Embryonic facial prominence (tissue), 1 donor: ENCODE measurements around the gene CEMP1.
"Not testable (repeated sequence)": the region's sequence is repeated elsewhere in the genome, so short reads cannot be mapped to it uniquely, and the experiment has no call there.

Experiments used
- DNase-seq: peaks from one replicate; pipeline ENCODE4 v3.0.0-alpha.2; 2016; ENCODE audit errors: extremely low spot score

Gene CEMP1

GRCh38 chr16:2535625-2536013 lies 4.4 kb upstream of the CEMP1 start:
- DNase-seq = no peak

- not testable (repeated sequence) for DNase-seq
Measured at GRCh38 chr16:2534335-2534734, 3.1 kb upstream of the CEMP1 start.

GRCh38 chr16:2533912-2534311 lies 2.7 kb upstream of the CEMP1 start:
- no peak for DNase-seq

GRCh38 chr16:2533142-2533755 lies 2.0 kb upstream of the CEMP1 start:
- not testable (repeated sequence) for DNase-seq

- DNase-seq = peak; percentile 46
Measured at GRCh38 chr16:2532494-2533141, 1.4 kb upstream of the CEMP1 start.

GRCh38 chr16:2531696-2532493 lies 687 bp upstream of the CEMP1 start:
- DNase-seq = peak; percentile 92

- DNase-seq = no peak
Measured at GRCh38 chr16:2530629-2531318, 434 bp downstream of the CEMP1 start.

- DNase-seq = no peak
Measured at GRCh38 chr16:2529961-2530628, 1.1 kb downstream of the CEMP1 start.

GRCh38 chr16:2529061-2529931 lies 1.9 kb downstream of the CEMP1 start:
- no peak for DNase-seq

GRCh38 chr16:2528161-2529060 lies 2.8 kb downstream of the CEMP1 start:
- no peak for DNase-seq

GRCh38 chr16:2527784-2528100 lies 3.5 kb downstream of the CEMP1 start:
- DNase-seq = no peak

- DNase-seq = no peak
Measured at GRCh38 chr16:2527071-2527783, 4.0 kb downstream of the CEMP1 start.

- no peak for DNase-seq
Measured at GRCh38 chr16:2526135-2526534, 5.1 kb downstream of the CEMP1 start.

- DNase-seq = no peak
Measured at GRCh38 chr16:2524339-2524938, 6.8 kb downstream of the CEMP1 start.

- no peak for DNase-seq
Measured at GRCh38 chr16:2523801-2524231, 7.4 kb downstream of the CEMP1 start.

GRCh38 chr16:2520784-2521531 lies 10.2 kb downstream of the CEMP1 start:
- DNase-seq = no peak

- DNase-seq = peak; percentile 80
Measured at GRCh38 chr16:2520097-2520783, 11.0 kb downstream of the CEMP1 start, which contains the start of gene AMDHD2. Gene AMDHD2 (plus strand): TSS chr16:2520371. CDS start chr16:2520459, 88 bp downstream.
